ENCODE data around the gene POU2F1.
A peak's percentile ranks its signal among the peaks of the same experiment; 100 is the strongest.

Gene POU2F1

GRCh38 chr1:167423684-167424619 is 203.3 kb downstream of the POU2F1 start:
- no peak for DNase-seq (ENCODE audit: low spot score)

GRCh38 chr1:167425482-167425881 is 204.8 kb downstream of the POU2F1 start:
- no peak for DNase-seq (ENCODE audit: low spot score)

GRCh38 chr1:167426716-167427115 is 206.0 kb downstream of the POU2F1 start:
- no peak for DNase-seq (ENCODE audit: low spot score)

- DNase-seq (ENCODE audit: low spot score): no peak
These were observed 207.2 kb downstream of the POU2F1 start for GRCh38 chr1:167427848-167428247.

- DNase-seq (ENCODE audit: low spot score): no peak
These were observed 207.7 kb downstream of the POU2F1 start for GRCh38 chr1:167428395-167428794.

GRCh38 chr1:167429612-167430011 is 208.9 kb downstream of the POU2F1 start:
- DNase-seq (ENCODE audit: low spot score): no peak

- DNase-seq (ENCODE audit: low spot score): peak; percentile 82
These were observed 209.6 kb downstream of the POU2F1 start for GRCh38 chr1:167430134-167430848.

GRCh38 chr1:167430849-167431242 is 210.2 kb downstream of the POU2F1 start:
- peak; percentile 78 for DNase-seq (ENCODE audit: low spot score)

GRCh38 chr1:167431261-167431908 is 210.7 kb downstream of the POU2F1 start:
- peak; percentile 84 for DNase-seq (ENCODE audit: low spot score)

- peak; percentile 75 for DNase-seq (ENCODE audit: low spot score)
These were observed 211.4 kb downstream of the POU2F1 start for GRCh38 chr1:167431909-167432650.

GRCh38 chr1:167432780-167433179 is 212.1 kb downstream of the POU2F1 start:
- DNase-seq (ENCODE audit: low spot score): no peak

GRCh38 chr1:167433884-167434283 is 213.2 kb downstream of the POU2F1 start:
- no peak for DNase-seq (ENCODE audit: low spot score)

GRCh38 chr1:167434306-167434705 is 213.6 kb downstream of the POU2F1 start:
- DNase-seq (ENCODE audit: low spot score): no peak

GRCh38 chr1:167435484-167435883 is 214.8 kb downstream of the POU2F1 start:
- DNase-seq (ENCODE audit: low spot score): no peak

GRCh38 chr1:167438171-167439138 is 217.8 kb downstream of the POU2F1 start:
- no peak for DNase-seq (ENCODE audit: low spot score)

GRCh38 chr1:167439301-167439988 is 218.8 kb downstream of the POU2F1 start:
- peak; percentile 77 for DNase-seq (ENCODE audit: low spot score)

- DNase-seq (ENCODE audit: low spot score): no peak
These were observed 219.7 kb downstream of the POU2F1 start for GRCh38 chr1:167440345-167440744.

GRCh38 chr1:167440776-167441175 is 220.1 kb downstream of the POU2F1 start:
- no peak for DNase-seq (ENCODE audit: low spot score)

GRCh38 chr1:167441222-167441621 is 220.5 kb downstream of the POU2F1 start:
- no peak for DNase-seq (ENCODE audit: low spot score)
